ENCODE data around the gene WASHC3.
"Not testable (repeated sequence)": the region's sequence is repeated elsewhere in the genome, so short reads cannot be mapped to it uniquely, and the experiment has no call there.

Gene WASHC3

GRCh38 chr12:102061560-102062418 lies at the start of gene WASHC3:
WASHC3 (minus strand) TSS chr12:102061991; CDS start chr12:102061962, 29 bp downstream.
- Histone ChIP-seq H3K36me3 (ENCODE audit: control insufficient read depth in 2 of 2, insufficient read depth in 2 of 2, low read length in 2 of 2) (peaks cover 0 to 8% of the 10 kb centered on the region in 2 donors), H3K9me3 (ENCODE audit: control insufficient read depth in 2 of 2, low read length in 2 of 2) (no peaks in the 10 kb centered on the region), H3K4me3 (ENCODE audit: low read length in 2 of 2) (peak within 1 kb of the TSS; percentile 91 to 94), H3K27me3 (ENCODE audit: control insufficient read depth in 1 of 2, insufficient read depth in 2 of 2, low read length in 2 of 2) (no peaks in the 10 kb centered on the region), H3K4me1 (ENCODE audit: control insufficient read depth, insufficient read depth, low read length) (peaks cover 4% of the 10 kb centered on the region), H3K9ac (ENCODE audit: low read length in 2 of 2) (peak within 1 kb of the TSS; percentile 95), H3K27ac (ENCODE audit: low read length) (peak within 1 kb of the TSS; percentile 76)

DNA sequence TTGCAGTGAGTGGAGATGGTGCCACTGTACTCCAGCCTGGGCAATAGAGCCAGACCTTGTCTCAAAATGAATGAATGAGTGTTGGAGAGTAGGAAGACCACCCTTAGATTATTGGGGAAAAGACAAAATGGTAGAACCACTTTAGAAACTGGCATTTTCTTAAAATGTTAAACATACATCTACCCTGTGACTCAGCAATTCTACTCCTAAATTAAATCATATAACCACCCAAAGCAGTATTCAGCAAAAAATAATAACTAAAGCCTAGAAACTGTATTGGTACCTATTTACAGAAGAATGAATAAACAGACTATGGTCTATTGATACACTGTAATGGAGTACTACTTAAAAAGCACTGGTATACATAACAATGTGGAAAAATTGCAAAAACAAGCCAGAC lies 49.0 kb upstream of the WASHC3 start:
- no peak overlapping the region for H3K4me3 ChIP-seq (ENCODE audit: low read length in 2 of 2)
- no peaks in the 10 kb centered on the region for H3K4me1 ChIP-seq (ENCODE audit: control insufficient read depth, insufficient read depth, low read length)
- H3K36me3 ChIP-seq (ENCODE audit: control insufficient read depth in 2 of 2, insufficient read depth in 2 of 2, low read length in 2 of 2): peaks cover 8 to 13% of the 10 kb centered on the region in 2 donors
- no peaks in the 10 kb centered on the region for H3K9me3 ChIP-seq (ENCODE audit: control insufficient read depth in 2 of 2, low read length in 2 of 2)
- no peak overlapping the region for H3K9ac ChIP-seq (ENCODE audit: low read length in 2 of 2)
- H3K27ac ChIP-seq (ENCODE audit: low read length): no peak overlapping the region
- H3K27me3 ChIP-seq (ENCODE audit: control insufficient read depth in 1 of 2, insufficient read depth in 2 of 2, low read length in 2 of 2): no peaks in the 10 kb centered on the region

GRCh38 chr12:102107970-102108369 lies 46.2 kb upstream of the WASHC3 start:
- H3K27ac ChIP-seq (ENCODE audit: low read length): no peak overlapping the region
- H3K4me1 ChIP-seq (ENCODE audit: control insufficient read depth, insufficient read depth, low read length): no peaks in the 10 kb centered on the region
- H3K9me3 ChIP-seq (ENCODE audit: control insufficient read depth in 2 of 2, low read length in 2 of 2): no peaks in the 10 kb centered on the region
- H3K27me3 ChIP-seq (ENCODE audit: control insufficient read depth in 1 of 2, insufficient read depth in 2 of 2, low read length in 2 of 2): no peaks in the 10 kb centered on the region
- no peak overlapping the region for H3K4me3 ChIP-seq (ENCODE audit: low read length in 2 of 2)
- no peak overlapping the region for H3K9ac ChIP-seq (ENCODE audit: low read length in 2 of 2)
- peaks cover 6 to 13% of the 10 kb centered on the region in 2 donors for H3K36me3 ChIP-seq (ENCODE audit: control insufficient read depth in 2 of 2, insufficient read depth in 2 of 2, low read length in 2 of 2)

DNA sequence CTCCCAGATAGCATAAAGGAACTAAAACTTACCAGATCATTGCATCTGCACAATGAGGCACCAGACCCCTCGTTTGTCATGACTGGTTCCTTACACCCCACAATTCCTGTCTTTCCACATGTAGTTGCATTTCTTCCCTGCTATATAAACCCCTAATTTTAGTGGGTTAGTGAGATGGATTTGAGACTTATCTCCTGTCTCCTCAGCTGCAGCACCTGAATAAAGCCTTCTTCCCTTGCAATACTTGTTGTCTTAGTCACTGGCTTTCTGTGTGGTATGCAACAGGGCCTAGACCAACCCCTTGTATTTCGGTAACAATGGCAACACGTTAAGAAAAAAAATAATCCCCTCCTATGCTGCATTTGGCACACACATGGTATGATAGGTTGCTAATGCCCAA lies 45.1 kb upstream of the WASHC3 start:
- H3K27me3 ChIP-seq (ENCODE audit: control insufficient read depth in 1 of 2, insufficient read depth in 2 of 2, low read length in 2 of 2): no peaks in the 10 kb centered on the region
- no peaks in the 10 kb centered on the region for H3K9me3 ChIP-seq (ENCODE audit: control insufficient read depth in 2 of 2, low read length in 2 of 2)
- H3K36me3 ChIP-seq (ENCODE audit: control insufficient read depth in 2 of 2, insufficient read depth in 2 of 2, low read length in 2 of 2): peaks cover 6 to 13% of the 10 kb centered on the region in 2 donors
- H3K27ac ChIP-seq (ENCODE audit: low read length): no peak overlapping the region
- H3K4me1 ChIP-seq (ENCODE audit: control insufficient read depth, insufficient read depth, low read length): no peaks in the 10 kb centered on the region
- no peak overlapping the region for H3K4me3 ChIP-seq (ENCODE audit: low read length in 2 of 2)
- H3K9ac ChIP-seq (ENCODE audit: low read length in 2 of 2): no peak overlapping the region

DNA sequence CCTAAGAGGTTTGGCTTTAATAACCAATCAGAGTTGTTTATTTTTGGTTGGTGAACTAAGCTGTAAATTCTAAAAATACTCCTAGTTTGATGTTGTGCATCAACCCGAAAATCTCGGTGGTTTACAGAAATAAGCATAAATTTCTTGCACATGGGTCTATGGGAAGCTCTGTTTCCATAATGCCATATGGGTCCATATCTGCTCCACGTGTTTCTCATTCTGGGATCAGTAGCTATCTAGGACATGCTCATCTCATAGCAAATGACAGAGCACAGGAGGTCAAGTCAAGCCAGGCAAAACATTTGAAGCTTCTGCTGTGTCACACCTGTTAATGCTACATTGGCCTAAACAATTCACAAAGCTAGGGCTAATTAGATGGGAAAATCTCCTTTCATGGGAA lies 35.1 kb upstream of the WASHC3 start:
- Histone ChIP-seq H3K27me3 (ENCODE audit: control insufficient read depth in 1 of 2, insufficient read depth in 2 of 2, low read length in 2 of 2) (no peaks in the 10 kb centered on the region), H3K9me3 (ENCODE audit: control insufficient read depth in 2 of 2, low read length in 2 of 2) (no peaks in the 10 kb centered on the region), H3K27ac (ENCODE audit: low read length) (no peak overlapping the region), H3K4me1 (ENCODE audit: control insufficient read depth, insufficient read depth, low read length) (no peaks in the 10 kb centered on the region), H3K4me3 (ENCODE audit: low read length in 2 of 2) (no peak overlapping the region), H3K9ac (ENCODE audit: low read length in 2 of 2) (no peak overlapping the region), H3K36me3 (ENCODE audit: control insufficient read depth in 2 of 2, insufficient read depth in 2 of 2, low read length in 2 of 2) (peaks cover 9 to 10% of the 10 kb centered on the region in 2 donors)

- H3K9me3 ChIP-seq (ENCODE audit: control insufficient read depth in 2 of 2, low read length in 2 of 2): no peaks in the 10 kb centered on the region
- H3K4me3 ChIP-seq (ENCODE audit: low read length in 2 of 2): no peak overlapping the region
- H3K36me3 ChIP-seq (ENCODE audit: control insufficient read depth in 2 of 2, insufficient read depth in 2 of 2, low read length in 2 of 2): peaks cover 9 to 10% of the 10 kb centered on the region in 2 donors
- H3K27ac ChIP-seq (ENCODE audit: low read length): no peak overlapping the region
- H3K9ac ChIP-seq (ENCODE audit: low read length in 2 of 2): no peak overlapping the region
- no peaks in the 10 kb centered on the region for H3K27me3 ChIP-seq (ENCODE audit: control insufficient read depth in 1 of 2, insufficient read depth in 2 of 2, low read length in 2 of 2)
- H3K4me1 ChIP-seq (ENCODE audit: control insufficient read depth, insufficient read depth, low read length): no peaks in the 10 kb centered on the region
Observed at GRCh38 chr12:102095677-102096263, 34.0 kb upstream of the WASHC3 start.

DNA sequence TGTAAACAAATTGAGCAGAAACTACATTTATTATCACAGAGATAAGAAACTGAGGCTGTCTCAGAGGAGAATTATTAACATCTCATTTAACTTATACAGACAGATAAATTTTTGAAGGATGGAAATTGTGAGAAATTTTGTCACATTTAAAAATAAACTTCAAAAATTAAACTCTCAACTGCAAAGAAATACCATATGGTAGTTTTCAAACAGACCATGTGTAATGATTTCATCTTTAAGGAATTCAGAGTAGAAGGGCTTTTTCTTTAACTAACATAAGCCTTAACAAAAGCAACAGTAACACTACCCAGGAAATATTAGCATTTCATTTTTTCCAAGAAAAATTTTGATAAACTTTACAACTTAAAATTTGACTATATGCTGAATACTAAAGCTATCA lies 31.5 kb upstream of the WASHC3 start:
- H3K9ac ChIP-seq (ENCODE audit: low read length in 2 of 2): no peak overlapping the region
- H3K27me3 ChIP-seq (ENCODE audit: control insufficient read depth in 1 of 2, insufficient read depth in 2 of 2, low read length in 2 of 2): no peaks in the 10 kb centered on the region
- H3K4me1 ChIP-seq (ENCODE audit: control insufficient read depth, insufficient read depth, low read length): no peaks in the 10 kb centered on the region
- no peaks in the 10 kb centered on the region for H3K9me3 ChIP-seq (ENCODE audit: control insufficient read depth in 2 of 2, low read length in 2 of 2)
- no peak overlapping the region for H3K4me3 ChIP-seq (ENCODE audit: low read length in 2 of 2)
- H3K36me3 ChIP-seq (ENCODE audit: control insufficient read depth in 2 of 2, insufficient read depth in 2 of 2, low read length in 2 of 2): peaks cover 2 to 5% of the 10 kb centered on the region in 2 donors
- H3K27ac ChIP-seq (ENCODE audit: low read length): no peak overlapping the region

GRCh38 chr12:102089228-102089835 lies 27.5 kb upstream of the WASHC3 start:
- not testable (repeated sequence) for H3K36me3 ChIP-seq (ENCODE audit: control insufficient read depth in 2 of 2, insufficient read depth in 2 of 2, low read length in 2 of 2); H3K27ac ChIP-seq (ENCODE audit: low read length); H3K4me3 ChIP-seq (ENCODE audit: low read length in 2 of 2); H3K9ac ChIP-seq (ENCODE audit: low read length in 2 of 2); H3K4me1 ChIP-seq (ENCODE audit: control insufficient read depth, insufficient read depth, low read length); H3K27me3 ChIP-seq (ENCODE audit: control insufficient read depth in 1 of 2, insufficient read depth in 2 of 2, low read length in 2 of 2); H3K9me3 ChIP-seq (ENCODE audit: control insufficient read depth in 2 of 2, low read length in 2 of 2)

GRCh38 chr12:102080842-102081241 lies 19.1 kb upstream of the WASHC3 start:
- peaks cover 10 to 14% of the 10 kb centered on the region in 2 donors for H3K36me3 ChIP-seq (ENCODE audit: control insufficient read depth in 2 of 2, insufficient read depth in 2 of 2, low read length in 2 of 2)

DNA sequence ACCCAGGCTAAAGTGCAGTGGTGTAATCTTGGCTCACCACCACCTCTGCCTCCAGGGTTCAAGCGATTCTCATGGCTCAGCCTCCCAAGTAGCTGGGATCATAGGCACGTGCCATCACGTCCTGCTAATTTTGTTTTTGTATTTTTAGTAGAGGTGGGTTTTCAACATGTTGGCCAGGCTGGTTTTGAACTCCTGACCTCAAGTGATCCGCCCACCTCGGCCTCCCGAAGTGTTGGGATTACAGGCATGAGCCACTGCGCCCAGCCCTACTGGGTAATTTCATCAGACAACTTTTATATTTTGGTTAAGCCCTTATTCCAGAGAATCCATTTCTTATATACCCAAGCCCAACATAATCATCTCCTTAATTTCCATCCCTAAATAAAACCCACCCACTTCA lies 10.3 kb upstream of the WASHC3 start:
- H3K4me3 ChIP-seq (ENCODE audit: low read length in 2 of 2); H3K36me3 ChIP-seq (ENCODE audit: control insufficient read depth in 2 of 2, insufficient read depth in 2 of 2, low read length in 2 of 2); H3K9ac ChIP-seq (ENCODE audit: low read length in 2 of 2); H3K27ac ChIP-seq (ENCODE audit: low read length); H3K27me3 ChIP-seq (ENCODE audit: control insufficient read depth in 1 of 2, insufficient read depth in 2 of 2, low read length in 2 of 2); H3K4me1 ChIP-seq (ENCODE audit: control insufficient read depth, insufficient read depth, low read length); H3K9me3 ChIP-seq (ENCODE audit: control insufficient read depth in 2 of 2, low read length in 2 of 2): not testable (repeated sequence)

More at GRCh38 chr12:102080842-102081241, 19.1 kb upstream of the WASHC3 start:
- Histone ChIP-seq H3K4me3 (ENCODE audit: low read length in 2 of 2) (no peak overlapping the region), H3K27ac (ENCODE audit: low read length) (no peak overlapping the region), H3K27me3 (ENCODE audit: control insufficient read depth in 1 of 2, insufficient read depth in 2 of 2, low read length in 2 of 2) (no peaks in the 10 kb centered on the region), H3K4me1 (ENCODE audit: control insufficient read depth, insufficient read depth, low read length) (no peaks in the 10 kb centered on the region), H3K9ac (ENCODE audit: low read length in 2 of 2) (no peak overlapping the region), H3K9me3 (ENCODE audit: control insufficient read depth in 2 of 2, low read length in 2 of 2) (no peaks in the 10 kb centered on the region)
